ENCODE results near the gene STAMBP. TPM values are rescaled to one million over a fixed set of nuclear protein-coding genes. Genes with fewer than 3 reads are reported as not detected.
A peak's percentile ranks its signal among the peaks of the same experiment; 100 is the strongest.

The STAMBP gene
- total and polyA plus RNA-seq, 2 donors (not counting 3 experiments of a cell fraction or from before 2014, with no cell fraction given), result 18.0 to 21.3 TPM

DNA sequence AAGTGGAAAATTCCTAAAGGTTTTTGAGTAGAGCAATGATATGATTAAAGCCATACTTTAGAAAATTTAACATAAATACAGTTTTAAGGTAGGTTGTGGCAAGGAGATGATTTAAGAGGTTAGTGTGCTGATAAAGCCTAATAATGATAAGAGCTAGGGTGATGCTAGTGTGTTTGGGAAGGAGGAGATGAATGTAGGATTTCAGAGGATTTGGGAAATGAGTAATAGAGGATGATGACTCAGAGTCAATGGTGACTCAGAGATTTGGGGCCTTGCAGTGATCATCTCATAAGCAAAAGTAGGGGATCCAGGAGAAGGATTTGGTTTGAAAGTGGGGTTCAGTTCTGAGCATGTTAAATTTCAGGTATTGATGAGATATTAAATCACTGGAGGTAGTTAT is 23.3 kb downstream of the STAMBP start:
- TF ChIP-seq FOS (IDR thresholded peaks at IDR 0.05; ENCODE audit: borderline replicate concordance, insufficient read depth, low read length), result peak; percentile 99
- peak; percentile 94 for TF ChIP-seq JUN (IDR thresholded peaks at IDR 0.05; ENCODE audit: borderline replicate concordance, insufficient read depth, insufficient read length, low read depth)
- peak; percentile 25 for TF ChIP-seq POLR2AphosphoS5 (IDR thresholded peaks at IDR 0.05; ENCODE audit: insufficient read depth, low read depth, low read length)
- TF ChIP-seq MYC (IDR thresholded peaks at IDR 0.05; ENCODE audit: low read depth, low read length), result no peak
- peak; percentile 71 for TF ChIP-seq GATA2 (IDR thresholded peaks at IDR 0.05; ENCODE audit: insufficient read depth, insufficient read length, low read depth, low read length)
- peak; percentile 75 for DNase-seq (ENCODE audit: low read depth, low spot score)
- Histone ChIP-seq H3K9ac (replicated peaks; ENCODE audit: extremely low read depth, insufficient read depth, low read length) (no peak overlapping the region), H3K9me1 (replicated peaks; ENCODE audit: control insufficient read depth, extremely low read depth, insufficient read depth, low read length) (no peaks in the 10 kb centered on the region), H3K4me2 (ENCODE audit: insufficient read depth, low read length) (peak overlapping the region; percentile 43), H4K20me1 (replicated peaks; ENCODE audit: control insufficient read depth, extremely low read depth, insufficient read depth, low read length) (no peaks in the 10 kb centered on the region), H3K36me3 (ENCODE audit: control insufficient read depth in 2 of 2, extremely low read depth in 1 of 2, insufficient read depth in 2 of 2, low read length in 2 of 2) (peaks cover 0 to 20% of the 10 kb centered on the region in 2 experiments), H3K27ac (ENCODE audit: insufficient read depth, low read depth, low read length) (peak overlapping the region; percentile 24), H3K9me3 (replicated peaks; ENCODE audit: control insufficient read depth, insufficient read depth, low read length) (no peaks in the 10 kb centered on the region), H3K4me3 (replicated peaks in 1 of 3; ENCODE audit: insufficient read depth in 1 of 3, low read depth in 1 of 3, low read length in 3 of 3) (no peak overlapping the region), H3K4me1 (ENCODE audit: control insufficient read depth, extremely low read depth, insufficient read depth, low read length) (peaks cover 9% of the 10 kb centered on the region), H3K79me2 (ENCODE audit: control insufficient read depth, insufficient read depth, low read length) (no peaks in the 10 kb centered on the region), H2AFZ (ENCODE audit: low read depth, low read length) (no peak overlapping the region), H3K27me3 (ENCODE audit: control insufficient read depth in 2 of 2, insufficient read depth in 2 of 2, low read length in 2 of 2) (no peaks in the 10 kb centered on the region)
- peak; percentile 76 for FAIRE-seq
- intact Hi-C loops (cut with micrococcal nuclease), result loop anchor here (1.0 kb wide), 1 partner anchor 24 kb away; the partner anchor contains the start of gene STAMBP
- no TSS peak for BruUV-seq (replicated peaks)
- dilution Hi-C loops (cut with MboI; ENCODE audit: extremely low pct_ligation_motif_present, low sequenced_read_pairs), result no loop called here
- CTCF ChIA-PET, result interaction anchor here (0.7 to 1.2 kb wide), 2 partner anchors 13 to 299 kb away, joined by 3 to 4 read pairs; no protein-coding TSS in a partner anchor
- POLR2A ChIA-PET, result interaction anchor here (0.7 kb wide), 1 partner anchor 136 kb away, joined by 3 read pairs; no protein-coding TSS in a partner anchor

DNA sequence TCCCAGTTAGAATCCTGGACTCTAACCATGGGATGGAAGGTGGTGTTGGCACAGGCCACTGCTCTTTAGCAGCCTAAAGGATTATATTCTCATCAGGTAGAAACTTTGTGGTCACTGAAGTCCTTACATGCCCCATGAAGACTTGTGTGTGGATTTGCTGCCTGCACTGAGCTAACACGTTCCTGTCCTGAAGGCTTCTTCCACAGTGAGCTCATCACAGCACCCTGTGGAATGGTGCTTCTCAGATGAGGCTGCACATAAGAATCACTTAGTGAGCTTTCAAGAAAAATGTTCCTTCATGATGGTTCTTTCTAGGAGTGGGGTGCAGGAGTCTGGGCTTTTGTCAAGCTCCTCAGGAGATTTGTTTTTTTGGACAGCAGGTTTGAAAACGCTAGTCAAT is 26.8 kb downstream of the STAMBP start:
- DNase-seq (ENCODE audit: low read depth, low spot score) (no peak), FAIRE-seq (no peak)
- CTCF ChIA-PET, result interaction anchor here (0.6 kb wide), 1 partner anchor 12 kb away, joined by 3 read pairs; no protein-coding TSS in a partner anchor
- H3K27me3 ChIP-seq (ENCODE audit: control insufficient read depth in 2 of 2, insufficient read depth in 2 of 2, low read length in 2 of 2), result no peaks in the 10 kb centered on the region
- no peaks in the 10 kb centered on the region for H3K79me2 ChIP-seq (ENCODE audit: control insufficient read depth, insufficient read depth, low read length)
- no peak overlapping the region for H3K9ac ChIP-seq (replicated peaks; ENCODE audit: extremely low read depth, insufficient read depth, low read length)
- dilution Hi-C loops (cut with MboI; ENCODE audit: extremely low pct_ligation_motif_present, low sequenced_read_pairs), result no loop called here
- H3K4me2 ChIP-seq (ENCODE audit: insufficient read depth, low read length), result no peak overlapping the region
- no peak overlapping the region for H3K27ac ChIP-seq (ENCODE audit: insufficient read depth, low read depth, low read length)
- BruUV-seq (replicated peaks), result no TSS peak
- H2AFZ ChIP-seq (ENCODE audit: low read depth, low read length), result no peak overlapping the region
- no peaks in the 10 kb centered on the region for H4K20me1 ChIP-seq (replicated peaks; ENCODE audit: control insufficient read depth, extremely low read depth, insufficient read depth, low read length)
- H3K4me3 ChIP-seq (replicated peaks in 1 of 3; ENCODE audit: insufficient read depth in 1 of 3, low read depth in 1 of 3, low read length in 3 of 3), result no peak overlapping the region
- intact Hi-C loops (cut with micrococcal nuclease), result no loop called here
- TF ChIP-seq POLR2A (IDR thresholded peaks at IDR 0.05; ENCODE audit: low read depth, low read length) (no peak), MYC (IDR thresholded peaks at IDR 0.05; ENCODE audit: low read depth, low read length) (no peak), JUN (IDR thresholded peaks at IDR 0.05; ENCODE audit: borderline replicate concordance, insufficient read depth, insufficient read length, low read depth) (no peak), EZH2 (IDR thresholded peaks at IDR 0.05; ENCODE audit: borderline replicate concordance, low read depth, low read length, severe bottlenecking) (no peak), POLR2AphosphoS5 (IDR thresholded peaks at IDR 0.05; ENCODE audit: insufficient read depth, low read depth, low read length) (no peak), FOS (IDR thresholded peaks at IDR 0.05; ENCODE audit: borderline replicate concordance, insufficient read depth, low read length) (no peak), GATA2 (IDR thresholded peaks at IDR 0.05; ENCODE audit: insufficient read depth, insufficient read length, low read depth, low read length) (no peak)
- TF ChIP-seq, protein P1, sequence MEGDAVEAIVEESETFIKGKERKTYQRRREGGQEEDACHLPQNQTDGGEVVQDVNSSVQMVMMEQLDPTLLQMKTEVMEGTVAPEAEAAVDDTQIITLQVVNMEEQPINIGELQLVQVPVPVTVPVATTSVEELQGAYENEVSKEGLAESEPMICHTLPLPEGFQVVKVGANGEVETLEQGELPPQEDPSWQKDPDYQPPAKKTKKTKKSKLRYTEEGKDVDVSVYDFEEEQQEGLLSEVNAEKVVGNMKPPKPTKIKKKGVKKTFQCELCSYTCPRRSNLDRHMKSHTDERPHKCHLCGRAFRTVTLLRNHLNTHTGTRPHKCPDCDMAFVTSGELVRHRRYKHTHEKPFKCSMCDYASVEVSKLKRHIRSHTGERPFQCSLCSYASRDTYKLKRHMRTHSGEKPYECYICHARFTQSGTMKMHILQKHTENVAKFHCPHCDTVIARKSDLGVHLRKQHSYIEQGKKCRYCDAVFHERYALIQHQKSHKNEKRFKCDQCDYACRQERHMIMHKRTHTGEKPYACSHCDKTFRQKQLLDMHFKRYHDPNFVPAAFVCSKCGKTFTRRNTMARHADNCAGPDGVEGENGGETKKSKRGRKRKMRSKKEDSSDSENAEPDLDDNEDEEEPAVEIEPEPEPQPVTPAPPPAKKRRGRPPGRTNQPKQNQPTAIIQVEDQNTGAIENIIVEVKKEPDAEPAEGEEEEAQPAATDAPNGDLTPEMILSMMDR (IDR thresholded peaks at IDR 0.05; ENCODE audit: extremely low read depth in 1 of 2, insufficient read depth in 1 of 2, low read depth in 1 of 2, low read length in 2 of 2), result no peak
- TF ChIP-seq, protein P2, sequence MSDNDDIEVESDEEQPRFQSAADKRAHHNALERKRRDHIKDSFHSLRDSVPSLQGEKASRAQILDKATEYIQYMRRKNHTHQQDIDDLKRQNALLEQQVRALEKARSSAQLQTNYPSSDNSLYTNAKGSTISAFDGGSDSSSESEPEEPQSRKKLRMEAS (IDR thresholded peaks at IDR 0.05; ENCODE audit: insufficient read depth, insufficient read length), result no peak
- POLR2A ChIA-PET, result no interaction called here
- H3K9me1 ChIP-seq (replicated peaks; ENCODE audit: control insufficient read depth, extremely low read depth, insufficient read depth, low read length), result no peaks in the 10 kb centered on the region
- peaks cover 13% of the 10 kb centered on the region for H3K4me1 ChIP-seq (ENCODE audit: control insufficient read depth, extremely low read depth, insufficient read depth, low read length)
- peaks cover 0 to 10% of the 10 kb centered on the region in 2 experiments for H3K36me3 ChIP-seq (ENCODE audit: control insufficient read depth in 2 of 2, extremely low read depth in 1 of 2, insufficient read depth in 2 of 2, low read length in 2 of 2)
- no peaks in the 10 kb centered on the region for H3K9me3 ChIP-seq (replicated peaks; ENCODE audit: control insufficient read depth, insufficient read depth, low read length)
